Measurements from ENCODE around the gene PLCL1.

DNA sequence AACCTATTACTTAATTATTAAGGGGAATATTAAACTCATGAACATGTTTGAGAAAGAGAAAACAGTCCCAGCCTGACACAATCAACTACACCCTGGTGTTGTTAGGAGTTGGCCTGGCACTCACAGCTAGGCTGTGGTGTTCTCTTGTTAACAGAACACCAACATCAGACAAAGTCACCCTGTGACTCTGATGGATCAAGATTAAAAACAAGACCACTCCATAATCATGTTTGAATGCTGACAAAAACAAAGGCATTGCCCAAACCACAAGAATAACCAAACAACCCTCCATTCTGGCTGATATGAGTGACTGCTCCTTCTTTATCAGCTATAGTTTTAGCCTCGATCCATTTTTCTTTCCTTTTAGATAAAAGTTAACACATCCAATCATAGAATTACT lies 22.3 kb upstream of the PLCL1 start:
- TF ChIP-seq POLR2AphosphoS5 (IDR thresholded peaks at IDR 0.05; ENCODE audit: borderline replicate concordance, low read depth, low read length) (no peak), EZH2 (IDR thresholded peaks at IDR 0.05) (no peak)

Measured in SK-N-MC (cell line).